WI38 (cell line): ENCODE measurements around the gene TMC6.

Experiments used
- H3K4me3 ChIP-seq: 2 replicates; pipeline ENCODE4 v1.5.1; 2011; ENCODE audit warnings: low read depth, mild to moderate bottlenecking, control low read depth, low read length
- CTCF ChIP-seq: IDR thresholded peaks from 2 replicates; pipeline ENCODE4 v1.5.1; 2012; ENCODE audit warnings: low read depth, mild to moderate bottlenecking, control low read depth, low read length

The TMC6 gene

GRCh38 chr17:78101112-78101511, 27.4 kb downstream of the TMC6 start:
- H3K4me3 ChIP-seq = no peak overlapping the region
- no peak for TF ChIP-seq CTCF

- no peak for TF ChIP-seq CTCF
- H3K4me3 ChIP-seq = no peak overlapping the region
Observed at GRCh38 chr17:78096093-78096492, 32.5 kb downstream of the TMC6 start.

- TF ChIP-seq CTCF = no peak
- no peak overlapping the region for H3K4me3 ChIP-seq
Observed at GRCh38 chr17:78095035-78095434, 33.5 kb downstream of the TMC6 start.

GRCh38 chr17:78092794-78093324, 35.7 kb downstream of the TMC6 start:
- no peak overlapping the region for H3K4me3 ChIP-seq
- TF ChIP-seq CTCF = no peak

GRCh38 chr17:78089576-78090281, 38.8 kb downstream of the TMC6 start:
- H3K4me3 ChIP-seq = no peak overlapping the region
- TF ChIP-seq CTCF = no peak

- TF ChIP-seq CTCF = no peak
- no peak overlapping the region for H3K4me3 ChIP-seq
Observed at GRCh38 chr17:78088529-78088928, 40.0 kb downstream of the TMC6 start.

- no peak overlapping the region for H3K4me3 ChIP-seq
- no peak for TF ChIP-seq CTCF
Observed at GRCh38 chr17:78086740-78087139, 41.8 kb downstream of the TMC6 start.
